H9 (cell line): ENCODE measurements around the gene PPP1R12A. TPM values are rescaled to one million over a fixed set of nuclear protein-coding genes. Genes with fewer than 3 reads are reported as not detected.

Experiments used
- DNase-seq: peaks from one replicate; pipeline ENCODE4 v3.0.0-alpha.2; 2017
- H2AFZ ChIP-seq: one replicate; pipeline ENCODE4 v1.6.1; 2013; ENCODE audit warnings: mild to moderate bottlenecking, low read length, control low read depth, moderate library complexity
- H2AK5ac ChIP-seq: 2 replicates; pipeline ENCODE4 v1.6.1; 2013; ENCODE audit warnings: low read length, control low read depth, mixed read lengths; ENCODE audit not compliant: insufficient read length
- H2BK120ac ChIP-seq: one replicate; pipeline ENCODE4 v1.6.1; 2013; ENCODE audit warnings: low read depth, mild to moderate bottlenecking, low read length, control low read depth, inconsistent platforms; ENCODE audit not compliant: poor library complexity, severe bottlenecking
- H2BK12ac ChIP-seq: 2 replicates; pipeline ENCODE4 v1.6.1; 2013; ENCODE audit warnings: low read length, control low read depth, mixed read lengths, low read depth; ENCODE audit not compliant: insufficient read length
- H2BK15ac ChIP-seq: 2 replicates; pipeline ENCODE4 v1.6.1; 2013; ENCODE audit warnings: low read depth, low read length, control low read depth
- H2BK20ac ChIP-seq: one replicate; pipeline ENCODE4 v1.6.1; 2013; ENCODE audit warnings: low read depth, mild to moderate bottlenecking, low read length, control low read depth, inconsistent platforms; ENCODE audit not compliant: poor library complexity, severe bottlenecking
- H2BK5ac ChIP-seq: 2 replicates; pipeline ENCODE4 v1.6.1; 2013; ENCODE audit warnings: low read length, control low read depth, mixed read lengths; ENCODE audit not compliant: insufficient read length
- H3K14ac ChIP-seq: 2 replicates; pipeline ENCODE4 v1.6.1; 2013; ENCODE audit warnings: low read length, control low read depth; ENCODE audit not compliant: insufficient read depth
- H3K18ac ChIP-seq: 2 replicates; pipeline ENCODE4 v1.6.1; 2013; ENCODE audit warnings: low read depth, mild to moderate bottlenecking, mixed read lengths, low read length, control low read depth; ENCODE audit not compliant: insufficient read length
- H3K23ac ChIP-seq: 2 replicates; pipeline ENCODE4 v1.6.1; 2013; ENCODE audit warnings: low read length, control low read depth, mixed read lengths, low read depth; ENCODE audit not compliant: insufficient read length
- H3K23me2 ChIP-seq: 2 replicates; pipeline ENCODE4 v1.6.1; 2013; ENCODE audit warnings: low read depth, mild to moderate bottlenecking, mixed read lengths, low read length, control low read depth; ENCODE audit not compliant: insufficient read length, poor library complexity, severe bottlenecking
- H3K27ac ChIP-seq: 2 replicates; pipeline ENCODE4 v1.5.1; 2013; ENCODE audit warnings: low read length, control low read depth, mixed read lengths, low read depth; ENCODE audit not compliant: insufficient read length
- H3K27me3 ChIP-seq: 2 replicates; pipeline ENCODE4 v1.6.1; 2013; ENCODE audit warnings: low read length, control low read depth, inconsistent platforms; ENCODE audit not compliant: insufficient read depth
- H3K4ac ChIP-seq: 2 replicates; pipeline ENCODE4 v1.6.1; 2013; ENCODE audit warnings: low read depth, mild to moderate bottlenecking, control low read depth, inconsistent platforms, low read length, moderate library complexity
- H3K4me1 ChIP-seq: 2 replicates; pipeline ENCODE4 v1.6.1; 2013; ENCODE audit warnings: low read length, control low read depth, inconsistent platforms; ENCODE audit not compliant: insufficient read depth
- H3K4me2 ChIP-seq: 2 replicates; pipeline ENCODE4 v1.6.1; 2013; ENCODE audit warnings: low read length, control low read depth, mixed read lengths; ENCODE audit not compliant: insufficient read length, insufficient read depth
- H3K56ac ChIP-seq: 2 replicates; pipeline ENCODE4 v1.6.1; 2013; ENCODE audit warnings: low read depth, mild to moderate bottlenecking, mixed read lengths, low read length, control low read depth; ENCODE audit not compliant: insufficient read length
- H3K79me1 ChIP-seq: 2 replicates; pipeline ENCODE4 v1.6.1; 2013; ENCODE audit warnings: low read depth, mild to moderate bottlenecking, moderate library complexity, low read length, control low read depth, inconsistent platforms; ENCODE audit not compliant: insufficient read depth, poor library complexity, severe bottlenecking
- H3K79me2 ChIP-seq: 2 replicates; pipeline ENCODE4 v1.6.1; 2013; ENCODE audit warnings: low read length, control low read depth, inconsistent platforms; ENCODE audit not compliant: insufficient read depth
- H3K9ac ChIP-seq: 2 replicates; pipeline ENCODE4 v1.6.1; 2013; ENCODE audit warnings: low read length, control low read depth, mixed read lengths; ENCODE audit not compliant: insufficient read length; ENCODE audit errors: extremely low read depth
- H3K9me3 ChIP-seq: one replicate; pipeline ENCODE4 v1.6.1; 2013; ENCODE audit warnings: low read depth, low read length, inconsistent platforms; ENCODE audit not compliant: control insufficient read depth
- H3T11ph ChIP-seq: one replicate; pipeline ENCODE4 v1.6.1; 2013; ENCODE audit warnings: mild to moderate bottlenecking, low read length, control low read depth, inconsistent platforms
- H4K20me1 ChIP-seq: one replicate; pipeline ENCODE4 v1.6.1; 2013; ENCODE audit not compliant: control insufficient read depth, insufficient read length, insufficient read depth
- H4K5ac ChIP-seq: 2 replicates; pipeline ENCODE4 v1.6.1; 2013; ENCODE audit warnings: low read depth, mild to moderate bottlenecking, mixed read lengths, low read length, control low read depth; ENCODE audit not compliant: insufficient read length
- H4K8ac ChIP-seq: replicated peaks from 2 replicates; pipeline ENCODE4 v1.6.1; 2013; ENCODE audit warnings: low read length, control low read depth, mixed read lengths, low read depth; ENCODE audit not compliant: insufficient read length
- H4K91ac ChIP-seq: 2 replicates; pipeline ENCODE4 v1.6.1; 2013; ENCODE audit warnings: low read depth, mild to moderate bottlenecking, moderate library complexity, mixed read lengths, low read length, control low read depth; ENCODE audit not compliant: insufficient read length
- H3K27ac Mint-ChIP-seq, 3 experiments: 2 replicates in 2 of 3; 3 replicates in 1 of 3; pipeline ENCODE4 v1.8.0; 2020 to 2021; ENCODE audit warnings: mixed read lengths in 3 of 3, mild to moderate bottlenecking in 1 of 3, moderate library complexity in 1 of 3
- H3K27me3 Mint-ChIP-seq: 2 replicates; pipeline ENCODE4 v1.8.0; 2021; ENCODE audit warnings: low read depth, mild to moderate bottlenecking, moderate library complexity, mixed read lengths
- H3K36me3 Mint-ChIP-seq, 3 experiments: 2 replicates in 2 of 3; 3 replicates in 1 of 3; pipeline ENCODE4 v1.8.0; 2020 to 2021; ENCODE audit warnings: low read depth in 3 of 3, mixed read lengths in 3 of 3; ENCODE audit not compliant: insufficient read depth in 1 of 3
- H3K4me1 Mint-ChIP-seq, 2 experiments: 2 replicates each; pipeline ENCODE4 v1.8.0; 2020; ENCODE audit warnings: mixed read lengths in 2 of 2
- H3K4me3 Mint-ChIP-seq, 2 experiments: 2 replicates in 1 of 2; 3 replicates in 1 of 2; pipeline ENCODE4 v1.8.0; 2020 to 2021; ENCODE audit warnings: mild to moderate bottlenecking in 2 of 2, mixed read lengths in 2 of 2, moderate library complexity in 1 of 2
- H3K9me3 Mint-ChIP-seq, 2 experiments: 2 replicates in 1 of 2; 3 replicates in 1 of 2; pipeline ENCODE4 v1.8.0; 2020; ENCODE audit warnings: mild to moderate bottlenecking in 2 of 2, mixed read lengths in 2 of 2, moderate library complexity in 1 of 2
- CTCF ChIP-seq: fragments of 200-600 bp; sonication (generic); conservative IDR thresholded peaks from 3 replicates; pipeline ENCODE4 v1.8.0; 2021; ENCODE audit warnings: antibody characterized with exemption, mild to moderate bottlenecking
- WGBS: extraction: QIAGEN DNeasy Blood & Tissue Kit; methylation state at CpG from one replicate; pipeline ENCODE4 v1.1.7; 2013; ENCODE audit warnings: missing lambda C conversion rate, low lambda C conversion rate, mixed read lengths; ENCODE audit not compliant: insufficient read length; ENCODE audit errors: extremely low coverage; 5-methylcytosine and 5-hydroxymethylcytosine counted together
- total RNA-seq: library from RNA; stranded (reverse); gene quantifications from 2 replicates; pipeline ENCODE4 v1.2.1, GENCODE V29; 2021

The PPP1R12A gene
- total RNA-seq, 1 experiment from 2014 or later, result 93.5 TPM

GRCh38 chr12:79850610-79851299, 84.1 kb downstream of the PPP1R12A start:
- H3K4me1 ChIP-seq, result peaks cover 2% of the 10 kb centered on the region; the same call in 1 of the 2 replicates
- no peak overlapping the region for H3K4me2 ChIP-seq
- peaks cover 11% of the 10 kb centered on the region for H3K79me1 ChIP-seq
- no peak for DNase-seq
- no peak overlapping the region for H3K27ac ChIP-seq
- no peak overlapping the region for H3K9ac ChIP-seq
- no peak overlapping the region for H3K56ac ChIP-seq
- H4K5ac ChIP-seq, result no peak overlapping the region
- Mint-ChIP-seq H3K36me3 (peaks cover 0 to 16% (median 16%) of the 10 kb centered on the region in 3 experiments; a peak in 3 of 7 replicates), H3K9me3 (peaks cover 0 to 9% of the 10 kb centered on the region in 2 experiments; a peak in 3 of 5 replicates), H3K4me1 (peaks cover 13 to 18% of the 10 kb centered on the region in 2 experiments), H3K4me3 (no peak overlapping the region), H3K27me3 (no peaks in the 10 kb centered on the region), H3K27ac (peak overlapping the region in 1 of 3 experiments; percentile 62; a peak in 1 of 7 replicates)
- H3T11ph ChIP-seq, result no peak overlapping the region
- no peak overlapping the region for H4K8ac ChIP-seq
- WGBS, result no CpG with 5 or more reads among the region's 1 CpG
- H3K18ac ChIP-seq, result no peak overlapping the region
- H2BK5ac ChIP-seq, result no peak overlapping the region
- H2BK120ac ChIP-seq, result no peak overlapping the region
- H3K4ac ChIP-seq, result no peak overlapping the region
- no peaks in the 10 kb centered on the region for H4K20me1 ChIP-seq
- H2AK5ac ChIP-seq, result no peak overlapping the region
- H2BK20ac ChIP-seq, result no peak overlapping the region
- no peak overlapping the region for H2BK12ac ChIP-seq
- H3K79me2 ChIP-seq, result no peaks in the 10 kb centered on the region; the same call in 1 of the 2 replicates
- H3K23ac ChIP-seq, result no peak overlapping the region
- H2BK15ac ChIP-seq, result no peak overlapping the region
- no peak for TF ChIP-seq CTCF
- no peaks in the 10 kb centered on the region for H3K23me2 ChIP-seq
- H3K9me3 ChIP-seq, result no peaks in the 10 kb centered on the region
- H2AFZ ChIP-seq, result no peak overlapping the region
- no peaks in the 10 kb centered on the region for H3K27me3 ChIP-seq
- no peak overlapping the region for H4K91ac ChIP-seq
- H3K14ac ChIP-seq, result no peak overlapping the region
